NCI-H2171 treated with DMSO at 0.1 percent for 48 hours (cell line): ENCODE measurements around the gene DEXI.
A peak's percentile ranks its signal among the peaks of the same experiment; 100 is the strongest.

Experiments used
- DNase-seq: peaks from one replicate; lab custom pipeline; 2025; lab: John Stamatoyannopoulos, UW

DEXI gene

GRCh38 chr16:10942352-10943063, at the start of gene DEXI:
TSS of gene DEXI (minus strand) at chr16:10942468. CDS start at chr16:10942005, 463 bp downstream.
- DNase-seq = peak; percentile 91

- no peak for DNase-seq
Measured at GRCh38 chr16:10990378-10990777, 48.1 kb upstream of the DEXI start.

- no peak for DNase-seq
Measured at GRCh38 chr16:10989559-10989958, 47.3 kb upstream of the DEXI start.

- no peak for DNase-seq
Measured at GRCh38 chr16:10988879-10989278, 46.6 kb upstream of the DEXI start.

GRCh38 chr16:10988164-10988803, 46.0 kb upstream of the DEXI start:
- DNase-seq = no peak

GRCh38 chr16:10987361-10988163, 45.3 kb upstream of the DEXI start:
- no peak for DNase-seq

- DNase-seq = peak; percentile 14
Measured at GRCh38 chr16:10984509-10984908, 42.2 kb upstream of the DEXI start.

GRCh38 chr16:10983159-10983558, 40.9 kb upstream of the DEXI start:
- DNase-seq = peak; percentile 45

- no peak for DNase-seq
Measured at GRCh38 chr16:10982465-10983150, 40.3 kb upstream of the DEXI start.

- DNase-seq = peak; percentile 96
Measured at GRCh38 chr16:10981697-10982216, 39.5 kb upstream of the DEXI start.

GRCh38 chr16:10980813-10981212, 38.5 kb upstream of the DEXI start:
- DNase-seq = no peak

GRCh38 chr16:10979717-10980601, 37.7 kb upstream of the DEXI start:
- no peak for DNase-seq

- DNase-seq = no peak
Measured at GRCh38 chr16:10978871-10979446, 36.7 kb upstream of the DEXI start.

- DNase-seq = no peak
Measured at GRCh38 chr16:10978124-10978523, 35.9 kb upstream of the DEXI start.

GRCh38 chr16:10976634-10977033, 34.4 kb upstream of the DEXI start:
- peak; percentile 58 for DNase-seq

- DNase-seq = no peak
Measured at GRCh38 chr16:10972819-10973464, 30.7 kb upstream of the DEXI start.

GRCh38 chr16:10972108-10972818, 30.0 kb upstream of the DEXI start:
- DNase-seq = no peak

- peak; percentile 92 for DNase-seq
Measured at GRCh38 chr16:10971560-10971961, 29.3 kb upstream of the DEXI start.

GRCh38 chr16:10970065-10970464, 27.8 kb upstream of the DEXI start:
- no peak for DNase-seq
